HG03064 (cell line): ENCODE data around the gene DOP1B.
"Not testable (repeated sequence)": the region's sequence is repeated elsewhere in the genome, so short reads cannot be mapped to it uniquely, and the experiment has no call there.

Source experiments
- ATAC-seq: cut with Tn5 transposase; IDR thresholded peaks from one replicate; pipeline ENCODE4 v1.9.1; 2021; ENCODE audit warnings: low read depth; ENCODE audit not compliant: unreplicated experiment

The DOP1B gene

GRCh38 chr21:36171336-36171735 lies 14.7 kb downstream of the DOP1B start:
- ATAC-seq = no peak

GRCh38 chr21:36171741-36172331 lies 15.2 kb downstream of the DOP1B start:
- no peak for ATAC-seq

- no peak for ATAC-seq
Observed at GRCh38 chr21:36174780-36175179, 18.2 kb downstream of the DOP1B start.

DNA sequence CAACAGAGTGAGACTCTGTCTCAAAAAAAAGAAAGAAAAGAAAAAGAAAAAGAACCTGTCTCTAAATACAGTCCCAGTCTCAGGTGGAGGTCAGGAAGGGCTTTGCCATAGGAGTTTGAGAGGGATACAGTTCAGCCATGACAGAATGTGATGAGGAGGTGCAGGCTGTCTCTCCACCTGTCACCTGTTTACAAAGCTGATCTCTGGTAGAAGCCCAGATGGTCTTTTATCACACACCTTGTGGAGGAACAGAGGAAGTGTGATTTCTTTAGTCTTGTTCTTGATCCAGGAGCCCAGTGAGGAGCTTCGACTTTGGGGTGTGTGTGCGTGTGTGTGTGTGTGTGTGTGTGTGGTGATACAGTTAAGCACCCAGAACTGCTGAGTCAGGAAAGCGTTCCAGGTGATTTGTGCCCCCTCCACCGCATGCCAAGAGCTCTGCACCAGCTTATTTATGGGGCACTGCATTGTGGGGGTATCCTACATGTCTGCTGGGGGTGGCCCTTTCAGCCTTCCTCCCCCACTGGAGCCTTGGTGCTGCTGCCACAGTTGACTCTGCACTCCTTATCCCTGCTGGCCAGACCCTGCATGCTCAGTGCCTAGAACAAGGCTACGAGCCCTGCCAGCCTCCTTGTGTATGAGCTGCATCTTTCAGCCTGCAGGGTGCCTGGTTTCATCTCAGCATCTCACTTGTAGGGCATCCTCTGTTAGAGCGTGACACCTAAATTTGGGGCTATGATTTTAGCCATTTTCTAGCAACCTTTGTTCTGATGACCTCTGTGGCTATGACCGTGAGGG lies 19.3 kb downstream of the DOP1B start:
- ATAC-seq = no peak

GRCh38 chr21:36178349-36178748 lies 21.7 kb downstream of the DOP1B start:
- no peak for ATAC-seq

GRCh38 chr21:36179145-36179544 lies 22.5 kb downstream of the DOP1B start:
- no peak for ATAC-seq

- no peak for ATAC-seq
Observed at GRCh38 chr21:36180963-36181362, 24.3 kb downstream of the DOP1B start.

- no peak for ATAC-seq
Observed at GRCh38 chr21:36183144-36183795, 26.6 kb downstream of the DOP1B start.

DNA sequence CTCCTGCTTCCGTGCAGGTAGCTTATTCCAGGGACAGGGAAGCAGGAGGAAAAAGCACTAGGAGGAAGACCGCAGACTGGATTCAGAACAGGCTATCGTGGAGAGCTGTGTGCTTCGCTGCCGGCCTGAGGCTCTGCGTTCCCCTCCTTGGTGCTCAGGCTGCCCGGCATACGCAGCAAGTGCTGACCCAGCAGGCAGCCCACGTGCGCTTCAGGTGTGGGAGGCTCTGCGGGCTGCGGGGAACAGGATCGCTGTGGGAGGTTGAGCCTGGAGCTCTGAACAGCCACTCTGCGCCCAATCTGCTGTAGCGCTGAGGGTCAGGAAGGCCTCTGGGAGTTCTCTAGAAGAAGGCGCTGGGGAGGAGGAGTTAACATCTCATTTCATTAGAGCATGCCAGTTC lies 27.9 kb downstream of the DOP1B start:
- no peak for ATAC-seq

GRCh38 chr21:36185523-36185922 lies 28.9 kb downstream of the DOP1B start:
- no peak for ATAC-seq

DNA sequence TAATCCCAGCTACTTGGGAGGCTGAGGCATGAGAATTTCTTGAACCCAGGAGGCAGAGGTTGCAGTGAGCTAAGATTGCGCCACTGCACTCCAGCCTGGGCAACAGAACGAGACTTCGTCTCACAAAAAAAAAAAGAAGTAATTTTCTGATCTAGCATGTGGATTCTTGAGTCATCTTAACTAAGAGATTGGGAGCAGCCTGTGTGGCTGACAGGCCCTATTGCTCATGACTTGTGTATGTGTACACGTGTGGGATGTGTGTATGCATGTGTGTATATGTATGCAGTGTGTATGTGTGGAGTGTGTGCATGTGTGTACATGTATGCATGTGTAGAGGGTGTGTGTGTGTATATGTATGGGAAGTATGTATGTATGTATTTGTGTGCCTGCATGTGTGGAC lies 29.5 kb downstream of the DOP1B start:
- ATAC-seq = no peak

DNA sequence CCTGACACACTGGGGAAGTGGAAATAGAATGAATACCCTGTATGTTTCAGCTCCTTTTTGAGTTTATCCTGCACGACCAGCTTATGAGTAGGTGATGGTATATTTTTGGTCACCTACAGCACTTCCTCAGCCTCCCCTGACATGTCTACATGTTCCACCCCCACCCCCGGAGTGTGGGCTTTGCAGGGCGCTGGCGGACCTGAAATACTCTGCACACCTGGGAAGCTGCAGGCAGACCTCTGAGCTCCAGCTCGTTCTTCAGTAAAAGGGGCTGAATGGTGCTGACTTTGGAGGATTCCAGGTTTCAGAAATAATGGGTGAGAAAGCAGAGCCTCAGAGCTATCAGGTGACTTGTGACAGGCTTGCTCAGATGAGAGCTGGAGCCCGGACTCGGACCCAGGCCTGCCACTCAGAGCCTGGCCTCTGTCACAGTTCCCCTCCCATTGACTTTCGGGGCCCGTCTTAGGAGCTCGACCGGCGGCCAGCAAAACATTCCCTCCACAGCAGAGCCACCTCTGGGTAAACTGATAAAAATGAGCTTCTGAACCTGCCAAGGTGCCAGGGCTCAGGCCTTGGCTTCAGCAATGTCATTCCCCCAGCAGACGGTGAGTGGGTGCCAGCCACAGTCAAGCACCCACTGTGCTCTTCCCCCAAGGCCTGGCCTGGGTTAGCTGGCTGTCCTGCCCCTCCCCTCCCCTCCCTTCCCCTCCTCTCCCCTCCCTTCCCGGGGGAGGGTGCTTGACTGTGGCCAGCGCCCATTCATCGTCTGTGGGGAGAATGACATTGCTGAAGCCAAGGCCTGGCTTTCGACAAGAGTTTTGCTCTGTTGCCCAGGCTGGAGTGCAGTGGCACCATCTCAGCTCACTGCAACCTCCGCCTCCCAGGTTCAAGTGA lies 30.1 kb downstream of the DOP1B start:
- ATAC-seq = no peak

GRCh38 chr21:36188081-36188681 lies 31.6 kb downstream of the DOP1B start:
- no peak for ATAC-seq

- ATAC-seq = no peak
Observed at GRCh38 chr21:36188937-36189336, 32.3 kb downstream of the DOP1B start.

GRCh38 chr21:36190736-36191135 lies 34.1 kb downstream of the DOP1B start:
- no peak for ATAC-seq

- ATAC-seq = no peak
Observed at GRCh38 chr21:36193200-36193599, 36.6 kb downstream of the DOP1B start.

- no peak for ATAC-seq
Observed at GRCh38 chr21:36194024-36194423, 37.4 kb downstream of the DOP1B start.

- ATAC-seq = no peak
Observed at GRCh38 chr21:36195613-36196012, 39.0 kb downstream of the DOP1B start.

DNA sequence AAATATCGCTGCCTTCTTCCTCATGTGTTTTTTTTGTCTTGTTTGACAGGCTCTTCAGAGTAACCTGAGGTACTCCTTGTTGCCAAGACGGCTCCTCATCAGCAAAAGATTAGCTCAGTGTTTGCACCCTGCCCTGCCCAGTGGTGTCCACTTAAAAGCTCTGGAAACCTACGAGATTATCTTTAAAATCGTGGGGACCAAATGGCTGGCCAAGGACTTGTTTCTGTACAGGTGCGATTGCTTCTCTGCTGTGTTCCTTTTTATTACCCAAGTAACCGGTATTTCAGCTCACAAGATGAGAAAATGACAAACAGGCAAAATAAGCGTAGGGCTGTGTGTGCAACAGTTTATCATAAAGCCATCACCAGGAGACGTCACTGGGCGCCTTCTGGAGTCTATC lies 42.4 kb downstream of the DOP1B start:
- no peak for ATAC-seq

DNA sequence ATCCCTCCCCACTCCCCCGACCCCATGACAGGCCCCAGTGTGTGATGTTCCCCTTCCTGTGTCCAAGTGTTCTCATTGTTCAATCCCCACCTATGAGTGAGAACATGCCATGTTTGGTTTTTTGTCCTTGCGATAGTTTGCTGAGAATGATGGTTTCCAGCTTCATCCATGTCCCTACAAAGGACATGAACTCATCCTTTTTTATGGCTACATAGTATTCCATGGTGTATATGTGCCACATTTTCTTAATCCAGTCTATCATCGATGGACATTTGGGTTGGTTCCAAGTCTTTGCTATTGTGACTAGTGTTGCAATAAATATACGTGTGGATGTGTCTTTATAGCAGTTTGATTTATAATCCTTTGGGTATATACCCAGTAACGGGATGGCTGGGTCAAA lies 43.0 kb downstream of the DOP1B start:
- ATAC-seq = not testable (repeated sequence)
